Measurements from ENCODE around the gene SALL1. TPM values are rescaled to one million over a fixed set of nuclear protein-coding genes. Genes with fewer than 3 reads are reported as not detected.

Gene SALL1
- total RNA-seq, 2 donors from 2014 or later, result not detected

GRCh38 chr16:51134269-51134812, 16.7 kb downstream of the SALL1 start:
- no peaks in the 10 kb centered on the region for H3K4me1 ChIP-seq (ENCODE audit: control insufficient read depth in 1 of 2, low read depth in 2 of 2)
- DNase-seq (ENCODE audit: low spot score) (no peak), ATAC-seq (ENCODE audit: insufficient number of reproducible peaks, low FRiP score, low read depth) (no peak)
- H3K36me3 ChIP-seq, result no peaks in the 10 kb centered on the region
- no peaks in the 10 kb centered on the region for H3K9me3 ChIP-seq
- H3K27me3 ChIP-seq (replicated peaks; ENCODE audit: insufficient read depth), result no peaks in the 10 kb centered on the region
- TF ChIP-seq CTCF (IDR thresholded peaks at IDR 0.05), result no peak
- no peak overlapping the region for H3K27ac ChIP-seq
- H3K4me3 ChIP-seq, result no peak overlapping the region

- Histone ChIP-seq H3K27me3 (replicated peaks; ENCODE audit: insufficient read depth) (no peaks in the 10 kb centered on the region), H3K4me3 (no peak overlapping the region), H3K9me3 (no peaks in the 10 kb centered on the region), H3K27ac (no peak overlapping the region), H3K36me3 (no peaks in the 10 kb centered on the region), H3K4me1 (ENCODE audit: control insufficient read depth in 1 of 2, low read depth in 2 of 2) (no peaks in the 10 kb centered on the region)
- DNase-seq (ENCODE audit: low spot score) (no peak), ATAC-seq (ENCODE audit: insufficient number of reproducible peaks, low FRiP score, low read depth) (no peak)
- TF ChIP-seq CTCF (IDR thresholded peaks at IDR 0.05), result no peak
Observed at GRCh38 chr16:51133688-51134087, 17.4 kb downstream of the SALL1 start.

GRCh38 chr16:51133183-51133582, 17.9 kb downstream of the SALL1 start:
- Histone ChIP-seq H3K36me3 (no peaks in the 10 kb centered on the region), H3K27ac (no peak overlapping the region), H3K4me1 (ENCODE audit: control insufficient read depth in 1 of 2, low read depth in 2 of 2) (no peaks in the 10 kb centered on the region), H3K27me3 (replicated peaks; ENCODE audit: insufficient read depth) (no peaks in the 10 kb centered on the region), H3K4me3 (no peak overlapping the region), H3K9me3 (no peaks in the 10 kb centered on the region)
- TF ChIP-seq CTCF (IDR thresholded peaks at IDR 0.05), result no peak
- ATAC-seq (ENCODE audit: insufficient number of reproducible peaks, low FRiP score, low read depth) (no peak), DNase-seq (ENCODE audit: low spot score) (no peak)

GRCh38 chr16:51132490-51133115, 18.5 kb downstream of the SALL1 start:
- TF ChIP-seq CTCF (IDR thresholded peaks at IDR 0.05), result no peak
- Histone ChIP-seq H3K9me3 (no peaks in the 10 kb centered on the region), H3K4me3 (no peak overlapping the region), H3K36me3 (no peaks in the 10 kb centered on the region), H3K27ac (no peak overlapping the region), H3K27me3 (replicated peaks; ENCODE audit: insufficient read depth) (no peaks in the 10 kb centered on the region), H3K4me1 (ENCODE audit: control insufficient read depth in 1 of 2, low read depth in 2 of 2) (no peaks in the 10 kb centered on the region)
- DNase-seq (ENCODE audit: low spot score), result no peak
- no peak for ATAC-seq (ENCODE audit: insufficient number of reproducible peaks, low FRiP score, low read depth)

- no peak for ATAC-seq (ENCODE audit: insufficient number of reproducible peaks, low FRiP score, low read depth)
- Histone ChIP-seq H3K27me3 (replicated peaks; ENCODE audit: insufficient read depth) (no peaks in the 10 kb centered on the region), H3K36me3 (no peaks in the 10 kb centered on the region), H3K9me3 (no peaks in the 10 kb centered on the region), H3K27ac (no peak overlapping the region), H3K4me1 (ENCODE audit: control insufficient read depth in 1 of 2, low read depth in 2 of 2) (no peaks in the 10 kb centered on the region), H3K4me3 (no peak overlapping the region)
- TF ChIP-seq CTCF (IDR thresholded peaks at IDR 0.05), result no peak
- no peak for DNase-seq (ENCODE audit: low spot score)
Observed at GRCh38 chr16:51131619-51132018, 19.5 kb downstream of the SALL1 start.
